Measurements from ENCODE around the gene SNAP47. TPM values are rescaled to one million over a fixed set of nuclear protein-coding genes. Genes with fewer than 3 reads are reported as not detected.

Gene SNAP47
- total and polyA plus RNA-seq, 9 of the 15 experiments (the other 6 are each of a cell fraction or from before 2014, with no cell fraction given): 2.5 to 41.3 (median 32.6) TPM

GRCh38 chr1:227788271-227789083, 53.2 kb downstream of the SNAP47 start (continued):
- no peak for TF ChIP-seq CBX8 (IDR thresholded peaks at IDR 0.05; ENCODE audit: borderline replicate concordance, extremely low read depth, low read depth, low read length, poor library complexity, severe bottlenecking)
- TF ChIP-seq MCM3 (IDR thresholded peaks at IDR 0.05): no peak
- TF ChIP-seq SMC3 (conservative IDR thresholded peaks at IDR 0.05; ENCODE audit: insufficient read depth, low read depth, low read length): no peak
- no peak for TF ChIP-seq MTA1 (IDR thresholded peaks at IDR 0.05; ENCODE audit: borderline replicate concordance)
- TF ChIP-seq ZNF121 (CRISPR knock-in tag; conservative IDR thresholded peaks at IDR 0.05): no peak
- TF ChIP-seq KDM2B (CRISPR knock-in tag; IDR thresholded peaks at IDR 0.05): peak; percentile 97
- no peak for TF ChIP-seq CBFB (CRISPR knock-in tag; IDR thresholded peaks at IDR 0.05)
- no peak for TF ChIP-seq ZHX1 (conservative IDR thresholded peaks at IDR 0.05; ENCODE audit: low read length)
- TF ChIP-seq ZBTB7A (IDR thresholded peaks at IDR 0.05; ENCODE audit: borderline replicate concordance, control insufficient read depth, low read depth, low read length): peak; percentile 81
- TF ChIP-seq EP400 (IDR thresholded peaks at IDR 0.05): no peak
- 0 out of 2 replicates have a peak, but pooled peaks have one; percentile 42 for TF ChIP-seq SAFB (IDR thresholded peaks at IDR 0.05; ENCODE audit: borderline replicate concordance, low read depth, low read length)
- no peak for TF ChIP-seq ZNF639 (CRISPR knock-in tag; conservative IDR thresholded peaks at IDR 0.05 in 1 of 2, IDR thresholded peaks at IDR 0.05 in 1 of 2)
- TF ChIP-seq NFIC (IDR thresholded peaks at IDR 0.05): no peak
- TF ChIP-seq ZKSCAN8 (CRISPR knock-in tag; IDR thresholded peaks at IDR 0.05): no peak
- TF ChIP-seq NFE2L1 (tag; IDR thresholded peaks at IDR 0.05; ENCODE audit: borderline replicate concordance, low read depth): no peak
- TF ChIP-seq ZNF740 (CRISPR knock-in tag; IDR thresholded peaks at IDR 0.05): no peak
- no peak for TF ChIP-seq ZNF740 (tag; IDR thresholded peaks at IDR 0.05)
- no peak for TF ChIP-seq SIRT6 (IDR thresholded peaks at IDR 0.05; ENCODE audit: low read depth, low read length)
- TF ChIP-seq, protein P1, sequence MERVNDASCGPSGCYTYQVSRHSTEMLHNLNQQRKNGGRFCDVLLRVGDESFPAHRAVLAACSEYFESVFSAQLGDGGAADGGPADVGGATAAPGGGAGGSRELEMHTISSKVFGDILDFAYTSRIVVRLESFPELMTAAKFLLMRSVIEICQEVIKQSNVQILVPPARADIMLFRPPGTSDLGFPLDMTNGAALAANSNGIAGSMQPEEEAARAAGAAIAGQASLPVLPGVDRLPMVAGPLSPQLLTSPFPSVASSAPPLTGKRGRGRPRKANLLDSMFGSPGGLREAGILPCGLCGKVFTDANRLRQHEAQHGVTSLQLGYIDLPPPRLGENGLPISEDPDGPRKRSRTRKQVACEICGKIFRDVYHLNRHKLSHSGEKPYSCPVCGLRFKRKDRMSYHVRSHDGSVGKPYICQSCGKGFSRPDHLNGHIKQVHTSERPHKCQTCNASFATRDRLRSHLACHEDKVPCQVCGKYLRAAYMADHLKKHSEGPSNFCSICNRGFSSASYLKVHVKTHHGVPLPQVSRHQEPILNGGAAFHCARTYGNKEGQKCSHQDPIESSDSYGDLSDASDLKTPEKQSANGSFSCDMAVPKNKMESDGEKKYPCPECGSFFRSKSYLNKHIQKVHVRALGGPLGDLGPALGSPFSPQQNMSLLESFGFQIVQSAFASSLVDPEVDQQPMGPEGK (CRISPR knock-in tag; IDR thresholded peaks at IDR 0.05; ENCODE audit: borderline replicate concordance): no peak
- no peak for TF ChIP-seq STAT5B (CRISPR knock-in tag; IDR thresholded peaks at IDR 0.05)
- TF ChIP-seq SMARCA5 (IDR thresholded peaks at IDR 0.05): no peak
